Skin of body (tissue), 2 donors: ENCODE results near the gene SOWAHC. TPM values are rescaled to one million over a fixed set of nuclear protein-coding genes. Genes with fewer than 3 reads are reported as not detected.
"Not testable (repeated sequence)": the region's sequence is repeated elsewhere in the genome, so short reads cannot be mapped to it uniquely, and the experiment has no call there.

Source experiments
- DNase-seq: peaks from one replicate; lab custom pipeline; 2025; lab: John Stamatoyannopoulos, UW
- total RNA-seq: library from RNA; depleted of rRNA; stranded (reverse); fragments of >200 nt; gene quantifications from one replicate; pipeline ENCODE4 v1.2.3, GENCODE V29; 2014

SOWAHC gene, protein sequence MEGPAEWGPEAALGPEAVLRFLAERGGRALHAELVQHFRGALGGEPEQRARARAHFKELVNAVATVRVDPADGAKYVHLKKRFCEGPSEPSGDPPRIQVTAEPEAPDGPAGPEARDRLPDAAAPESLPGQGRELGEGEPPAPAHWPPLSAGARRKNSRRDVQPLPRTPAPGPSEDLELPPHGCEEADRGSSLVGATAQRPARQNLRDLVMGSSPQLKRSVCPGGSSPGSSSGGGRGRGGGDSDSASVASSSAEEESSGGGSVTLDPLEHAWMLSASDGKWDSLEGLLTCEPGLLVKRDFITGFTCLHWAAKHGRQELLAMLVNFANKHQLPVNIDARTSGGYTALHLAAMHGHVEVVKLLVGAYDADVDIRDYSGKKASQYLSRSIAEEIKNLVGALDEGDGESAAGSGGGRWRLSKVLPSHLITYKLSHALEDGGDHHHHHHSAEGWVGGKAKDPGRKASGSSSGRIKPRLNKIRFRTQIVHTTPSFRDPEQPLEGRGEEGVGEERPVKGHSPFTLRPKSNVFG
- 20.8 TPM for total RNA-seq

DNA sequence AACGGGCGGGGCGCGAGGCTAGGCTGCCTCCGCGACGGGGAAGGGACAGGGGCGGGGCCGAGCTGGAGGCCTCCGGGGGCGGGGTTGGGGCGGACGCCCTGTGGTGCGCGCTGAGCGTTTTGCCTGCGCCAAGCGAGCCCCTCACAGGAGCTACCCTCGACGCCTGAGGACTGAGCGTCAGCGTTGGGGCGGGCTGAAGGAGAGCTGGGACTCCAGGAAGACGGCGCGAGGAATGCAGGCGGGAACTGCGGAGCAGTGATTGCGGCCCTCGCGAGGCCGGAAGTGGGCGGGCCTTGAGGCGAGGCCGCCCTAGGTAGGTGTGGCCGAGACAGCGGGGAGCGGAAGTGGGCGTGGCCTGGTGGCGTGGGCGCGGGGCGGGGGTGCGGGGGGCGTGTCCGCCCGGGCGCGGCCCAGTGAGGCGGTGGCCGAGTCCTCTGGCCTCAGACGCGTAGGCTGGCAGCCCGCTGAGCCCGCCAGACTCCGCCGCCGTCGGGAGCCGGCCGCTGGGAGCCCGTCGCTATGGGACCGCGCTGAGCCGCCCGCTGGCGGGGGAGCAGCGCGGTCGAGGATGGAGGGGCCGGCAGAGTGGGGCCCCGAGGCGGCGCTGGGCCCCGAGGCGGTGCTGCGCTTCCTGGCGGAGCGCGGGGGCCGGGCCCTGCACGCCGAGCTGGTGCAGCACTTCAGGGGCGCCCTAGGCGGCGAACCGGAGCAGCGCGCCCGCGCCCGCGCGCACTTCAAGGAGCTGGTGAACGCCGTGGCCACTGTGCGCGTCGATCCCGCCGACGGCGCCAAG is at the start of gene SOWAHC, which contains the start of gene SEPTIN10:
Gene SOWAHC, plus strand, starts transcription at position 443 of the 793 bp plus-strand sequence. Its CDS starts 126 bp downstream, at position 569.
Gene SEPTIN10, minus strand, starts transcription at position 45 of the 793 bp plus-strand sequence. CDS start 139 bp downstream, outside the sequence.
- DNase-seq = peak; percentile 99

DNA sequence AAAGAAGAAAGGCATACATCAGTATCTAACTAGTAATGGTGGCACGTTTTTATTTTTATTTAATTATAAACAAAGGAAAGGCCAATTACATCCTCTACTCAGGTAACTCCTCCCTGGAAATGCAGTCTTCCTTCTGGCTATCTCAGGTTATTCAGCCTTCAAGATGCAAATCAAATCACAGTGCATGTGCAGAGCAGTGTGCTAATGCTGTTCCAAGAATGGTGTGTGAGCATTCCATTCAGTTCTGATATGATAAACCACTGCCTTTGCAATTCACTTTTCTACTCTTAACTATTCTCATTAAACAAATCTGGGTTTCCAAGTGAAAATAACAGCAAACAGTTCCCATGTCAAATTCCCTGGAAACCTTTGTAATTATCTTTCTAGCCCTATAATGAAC is 38.8 kb upstream of the SOWAHC start:
- DNase-seq = no peak

DNA sequence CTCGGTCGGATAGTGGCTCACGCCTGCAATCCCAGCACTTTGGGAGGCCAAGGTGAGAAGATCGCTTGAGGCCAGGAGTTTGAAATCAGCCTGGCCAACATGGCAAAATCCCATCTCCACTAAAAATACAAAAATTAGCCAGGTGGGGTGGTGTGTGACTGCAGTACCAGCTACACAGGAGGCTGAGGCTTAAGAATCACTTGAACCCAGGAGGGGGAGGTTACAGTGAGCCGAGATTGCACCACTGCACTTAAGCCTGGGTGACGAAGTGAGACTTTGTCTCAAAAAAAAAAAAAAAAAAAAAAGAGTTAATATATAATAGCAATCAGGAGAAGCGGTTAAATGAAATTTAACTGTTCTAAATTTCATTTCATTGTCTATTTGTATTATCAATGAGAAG is 36.5 kb upstream of the SOWAHC start:
- DNase-seq = not testable (repeated sequence)

DNA sequence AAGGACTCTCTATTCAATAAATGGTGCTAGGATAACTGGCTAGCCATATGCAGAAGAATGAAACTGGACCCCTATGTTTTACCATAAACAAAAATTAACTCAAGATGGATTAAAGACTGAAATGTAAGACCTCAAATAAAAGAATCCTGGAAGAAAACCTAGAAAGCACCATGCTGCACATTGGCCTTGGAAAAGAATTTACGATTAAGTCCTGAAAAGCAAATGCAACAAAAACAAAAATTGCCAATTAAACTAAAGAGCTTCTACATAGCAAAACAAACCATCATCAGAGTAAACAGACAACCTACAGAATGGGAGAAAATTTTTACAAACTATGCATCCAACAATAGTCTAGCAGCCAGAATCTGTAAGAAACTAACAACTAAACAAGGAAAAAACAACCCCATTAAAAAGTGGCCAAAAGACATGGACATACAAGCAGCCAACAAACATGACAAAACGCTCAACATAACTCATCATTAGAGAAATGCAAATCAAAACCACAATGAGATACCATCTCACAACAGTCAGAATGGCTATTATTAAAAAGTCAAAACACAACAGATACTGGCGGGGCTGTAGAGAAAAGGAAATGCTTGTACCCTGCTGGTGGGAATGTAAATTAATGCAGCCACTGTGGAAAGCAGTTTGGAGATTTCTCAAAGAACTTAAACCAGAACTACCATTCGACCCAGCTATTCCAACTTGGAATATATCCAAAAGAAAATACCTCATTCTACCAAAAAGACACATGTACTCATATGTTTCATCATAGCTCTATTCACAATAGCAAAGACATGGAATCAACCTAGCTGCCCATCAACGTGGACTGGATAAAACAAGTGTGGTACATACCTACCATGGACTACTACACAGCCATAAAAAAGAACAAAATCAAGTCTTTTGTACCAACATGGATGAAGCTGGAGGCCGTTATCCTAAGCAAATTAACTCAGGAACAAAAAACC is 31.0 kb upstream of the SOWAHC start:
- no peak for DNase-seq

DNA sequence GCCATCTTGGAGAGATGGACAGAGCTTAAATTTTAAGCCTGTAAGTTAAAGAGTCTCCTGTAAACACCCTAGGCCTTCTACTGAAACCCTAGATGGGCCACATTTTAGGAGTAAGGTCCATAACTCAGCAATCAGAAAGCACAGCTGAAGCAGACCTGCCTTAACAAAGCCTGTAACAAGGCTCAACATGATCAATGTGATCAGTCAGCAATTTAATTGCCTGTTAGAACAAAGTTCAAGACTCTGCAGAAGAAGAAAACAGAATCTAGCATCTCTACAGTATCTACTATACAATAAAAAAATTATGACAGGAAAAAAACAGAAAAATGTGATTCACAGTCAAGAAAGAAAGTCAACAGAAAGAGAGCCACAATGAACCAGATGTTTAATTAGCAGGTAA is 27.5 kb upstream of the SOWAHC start:
- no peak for DNase-seq

DNA sequence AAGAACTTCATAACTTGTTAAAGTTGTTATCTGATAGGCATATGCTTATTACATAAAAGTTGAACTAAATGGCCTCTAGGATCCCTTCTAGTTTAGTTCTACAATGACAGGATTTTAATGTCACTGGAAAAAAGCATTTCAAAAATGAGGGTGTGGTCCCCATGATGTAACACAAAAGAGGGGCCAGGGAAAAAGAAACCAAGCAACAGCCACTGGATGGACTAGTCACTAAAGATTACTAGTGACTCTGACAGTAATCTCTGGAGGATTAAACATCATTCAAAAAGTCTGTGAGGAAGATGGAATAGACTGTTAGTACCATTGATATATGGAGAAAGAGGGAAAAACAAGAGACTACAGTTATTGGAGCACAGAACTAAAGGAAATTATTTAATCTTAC is 23.0 kb upstream of the SOWAHC start:
- no peak for DNase-seq

DNA sequence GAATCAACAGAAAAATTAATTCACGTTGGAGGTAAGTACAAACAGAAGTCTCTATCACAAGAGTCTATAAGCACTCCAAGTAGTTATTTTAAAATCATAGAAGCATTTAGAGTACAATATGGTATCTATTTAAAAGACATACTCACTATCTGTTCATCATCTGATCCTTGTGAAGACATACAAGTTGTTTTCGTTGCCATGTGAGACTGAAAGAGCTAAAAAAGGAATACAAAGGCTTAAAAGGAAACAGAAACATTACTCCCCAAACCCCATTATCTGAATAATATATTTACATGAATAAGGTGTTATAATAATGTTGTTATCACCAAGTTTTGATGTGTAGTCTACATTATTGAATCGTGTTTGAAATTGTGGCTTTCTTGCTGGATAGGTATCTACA is 21.3 kb upstream of the SOWAHC start:
- no peak for DNase-seq

DNA sequence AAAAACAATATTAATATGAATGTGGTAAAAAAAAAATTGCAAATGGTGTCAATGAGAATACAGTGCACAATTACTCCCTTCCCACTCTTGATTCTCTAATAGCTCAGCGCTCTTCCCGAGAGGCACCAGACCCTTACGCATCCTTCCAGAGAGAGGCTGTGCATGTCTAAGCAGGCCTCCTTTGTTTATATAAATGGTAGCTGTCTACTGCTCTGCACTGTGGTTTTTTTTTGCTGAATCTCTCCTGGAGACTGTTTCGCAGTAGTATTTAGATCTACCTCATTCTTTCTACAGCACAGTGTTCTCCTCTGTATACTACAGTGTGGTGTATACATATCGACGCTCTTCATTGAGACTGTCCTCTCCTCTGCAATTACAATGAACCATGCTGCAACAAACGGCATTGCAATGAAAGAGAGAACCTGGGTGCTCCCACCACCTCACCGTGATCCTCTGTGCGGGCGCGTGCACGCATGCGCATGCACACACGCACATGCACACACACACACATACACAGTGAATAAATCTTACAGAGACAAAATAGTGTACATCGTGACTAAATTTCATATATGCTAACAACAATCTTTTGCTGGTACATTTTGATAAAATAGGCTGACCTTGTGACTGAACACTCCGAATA is 19.8 kb upstream of the SOWAHC start:
- no peak for DNase-seq

DNA sequence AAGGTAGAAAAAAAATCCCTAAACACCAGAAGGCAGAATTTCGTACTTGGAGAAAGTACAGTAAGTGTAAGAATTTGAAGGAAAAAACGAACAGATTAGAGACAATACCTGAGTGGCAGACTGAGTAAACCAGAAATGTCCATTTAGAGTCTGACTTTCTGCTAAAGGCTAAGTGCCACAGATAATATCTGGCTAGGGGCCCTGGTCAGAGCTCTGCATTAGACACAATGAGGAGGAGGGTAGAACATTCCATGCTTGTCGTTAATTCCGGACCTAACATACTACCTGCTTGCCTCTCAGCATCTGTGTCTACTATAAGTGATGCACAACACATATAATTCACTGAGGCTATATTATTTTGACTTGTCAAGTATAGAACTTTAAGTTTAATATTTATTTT is 18.5 kb upstream of the SOWAHC start:
- no peak for DNase-seq

DNA sequence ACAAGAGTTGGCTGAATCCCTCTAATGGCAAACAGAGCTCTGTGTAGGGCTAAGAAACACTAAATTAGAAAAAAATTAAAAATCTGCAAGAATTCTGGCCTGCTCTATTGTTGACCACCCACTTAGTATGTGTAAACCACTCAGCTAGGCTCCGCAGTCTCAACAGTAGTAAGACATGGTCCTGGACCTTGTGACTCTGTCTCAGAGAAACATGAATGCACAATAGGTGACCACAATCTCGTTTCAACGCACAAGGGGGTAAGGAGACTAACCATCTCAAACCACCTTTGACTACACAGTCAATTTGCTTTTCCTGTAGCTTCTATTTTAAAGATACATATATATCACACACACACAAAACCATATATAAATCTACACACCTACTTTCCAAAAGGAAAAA is 16.9 kb upstream of the SOWAHC start:
- no peak for DNase-seq

DNA sequence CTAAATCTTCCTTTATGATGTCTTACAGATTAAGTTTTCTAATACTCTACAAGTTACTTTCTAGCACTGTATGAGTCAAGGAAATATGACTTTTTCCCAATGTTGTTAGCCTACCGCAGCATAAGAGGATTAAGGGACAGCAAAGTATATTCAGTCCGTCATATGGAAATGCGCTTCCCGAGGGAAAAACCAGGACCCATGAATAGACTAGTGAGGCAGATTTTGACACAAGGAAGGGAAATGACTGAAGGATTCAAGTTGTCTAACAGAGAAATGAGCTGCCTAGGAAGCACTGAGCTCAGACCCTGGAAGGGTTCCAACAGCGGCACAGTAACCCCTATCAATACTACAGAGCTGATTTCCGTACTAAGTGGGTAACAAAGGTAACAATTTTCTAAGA is 12.4 kb upstream of the SOWAHC start:
- peak; percentile 30 for DNase-seq

DNA sequence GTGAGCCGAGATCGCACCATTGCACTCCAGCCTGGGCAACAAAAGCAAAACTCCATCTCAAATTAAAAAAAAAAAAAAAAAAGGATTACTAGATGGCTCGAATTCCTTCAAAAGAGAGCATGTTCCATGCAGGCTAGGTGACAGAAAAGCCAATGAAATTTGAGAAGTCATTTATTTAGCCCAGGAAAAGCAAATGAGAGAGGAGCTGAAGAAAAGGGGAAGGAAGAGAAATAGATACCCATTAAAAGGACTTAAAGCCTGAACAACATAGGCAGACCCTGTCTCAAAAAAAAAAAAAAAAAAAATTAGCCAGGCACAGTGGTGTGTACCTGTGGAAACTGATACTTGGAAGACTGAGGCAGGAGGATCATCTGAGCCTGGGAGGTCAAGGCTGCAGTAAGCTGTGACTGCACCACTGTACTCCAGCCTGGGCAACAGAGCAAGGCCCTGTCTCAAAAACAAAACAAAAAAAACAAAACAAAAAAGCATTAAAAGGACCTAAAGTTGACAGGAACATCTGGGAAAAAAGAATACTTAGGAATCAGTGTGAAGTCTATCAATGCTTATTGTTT is 11.5 kb upstream of the SOWAHC start:
- no peak for DNase-seq

DNA sequence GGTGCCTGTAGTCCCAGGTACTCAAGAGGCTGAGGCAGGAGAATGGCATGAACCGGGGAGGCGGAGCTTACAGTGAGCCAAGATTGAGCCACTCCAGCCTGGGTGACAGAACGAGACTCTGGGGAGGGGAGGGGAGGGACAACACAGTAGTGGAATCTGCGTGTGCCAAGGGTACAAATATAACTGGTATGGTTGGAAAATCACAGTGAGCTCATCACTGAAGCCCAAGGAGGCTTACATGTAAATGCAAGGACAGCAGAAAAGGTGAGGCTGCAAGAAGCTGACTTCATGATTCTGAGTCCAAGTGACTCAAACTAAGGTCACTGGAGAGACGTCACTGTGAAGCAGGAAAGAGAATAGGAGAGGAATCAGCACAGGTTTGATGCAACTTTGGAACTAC is 9.6 kb upstream of the SOWAHC start:
- no peak for DNase-seq

DNA sequence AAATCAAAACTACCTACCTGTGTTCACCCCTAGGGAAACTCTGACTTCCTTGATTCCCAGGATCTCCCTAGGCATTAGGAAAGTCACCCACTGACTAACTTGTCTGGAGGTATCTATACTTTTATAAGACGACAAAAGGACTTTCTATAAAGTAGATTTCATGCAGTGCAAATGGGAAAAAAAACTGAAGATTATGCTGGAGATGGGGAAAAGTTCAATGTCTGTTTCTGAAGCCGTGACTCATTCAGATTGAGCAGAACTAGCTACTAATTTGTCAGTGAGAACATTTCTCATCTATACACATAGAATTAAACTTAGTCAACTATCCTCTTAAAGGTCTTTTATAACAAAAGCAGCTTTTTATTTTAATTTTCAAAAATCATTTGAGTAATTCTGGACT is 6.4 kb upstream of the SOWAHC start:
- no peak for DNase-seq

DNA sequence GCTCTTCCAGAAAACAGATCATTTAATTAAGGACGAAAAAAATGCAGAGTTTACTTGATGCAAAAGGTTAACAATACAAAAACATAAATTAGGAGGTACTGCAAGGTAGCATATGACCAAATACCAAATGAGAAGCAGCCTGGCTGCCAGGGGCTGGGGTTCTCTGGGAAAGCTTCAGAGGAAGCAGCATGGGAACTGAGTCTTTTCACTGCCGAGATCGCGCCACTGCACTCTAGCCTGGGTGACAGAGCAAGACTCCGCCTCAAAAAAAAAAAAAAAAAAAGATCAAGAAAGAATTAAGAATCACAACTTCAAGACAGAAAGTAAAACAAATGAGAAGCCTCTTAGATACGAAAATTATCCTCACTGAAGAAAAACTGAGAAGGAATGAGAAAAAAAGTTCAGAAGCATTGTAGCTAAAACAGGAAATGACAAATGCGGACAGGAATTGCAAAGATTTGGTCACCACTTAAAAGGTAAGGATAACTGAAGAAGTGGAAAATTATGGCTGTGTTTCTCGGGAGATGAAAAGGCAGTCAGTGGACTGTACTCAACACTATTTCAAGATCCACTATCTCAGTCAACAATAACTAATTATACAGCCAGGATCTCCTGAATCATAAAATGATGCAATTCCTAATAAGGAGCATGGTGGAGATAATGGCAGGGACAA is 4.7 kb upstream of the SOWAHC start:
- DNase-seq = peak; percentile 18

DNA sequence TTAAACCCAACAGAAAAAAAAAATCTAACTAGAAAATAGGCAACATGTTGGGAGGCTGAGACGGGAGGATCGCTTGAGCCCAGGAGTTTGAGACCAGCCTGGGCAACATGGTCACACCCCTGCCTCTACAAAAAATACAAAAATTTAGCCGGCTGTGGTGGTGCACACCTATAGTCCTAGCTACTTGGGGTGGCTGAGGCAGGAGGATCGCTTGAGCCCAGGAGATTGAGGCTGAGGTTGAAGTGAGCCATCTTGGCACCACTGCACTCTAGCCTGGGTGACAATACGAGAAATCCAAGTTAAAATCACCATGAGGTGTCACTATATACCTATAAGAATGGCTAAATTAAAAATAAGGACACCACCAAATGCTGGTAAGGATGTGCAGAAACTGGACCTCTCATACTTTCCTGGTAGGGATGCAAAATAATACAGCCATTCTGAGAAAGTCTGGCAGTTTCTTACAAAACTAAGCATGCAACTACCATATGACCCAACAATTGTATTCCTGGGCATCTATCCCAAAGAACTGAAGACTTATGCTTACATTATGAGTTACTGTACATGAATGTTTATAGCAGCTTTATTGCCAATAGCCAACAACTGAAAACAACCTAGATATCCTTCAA is 2.6 kb upstream of the SOWAHC start:
- DNase-seq = peak; percentile 86

DNA sequence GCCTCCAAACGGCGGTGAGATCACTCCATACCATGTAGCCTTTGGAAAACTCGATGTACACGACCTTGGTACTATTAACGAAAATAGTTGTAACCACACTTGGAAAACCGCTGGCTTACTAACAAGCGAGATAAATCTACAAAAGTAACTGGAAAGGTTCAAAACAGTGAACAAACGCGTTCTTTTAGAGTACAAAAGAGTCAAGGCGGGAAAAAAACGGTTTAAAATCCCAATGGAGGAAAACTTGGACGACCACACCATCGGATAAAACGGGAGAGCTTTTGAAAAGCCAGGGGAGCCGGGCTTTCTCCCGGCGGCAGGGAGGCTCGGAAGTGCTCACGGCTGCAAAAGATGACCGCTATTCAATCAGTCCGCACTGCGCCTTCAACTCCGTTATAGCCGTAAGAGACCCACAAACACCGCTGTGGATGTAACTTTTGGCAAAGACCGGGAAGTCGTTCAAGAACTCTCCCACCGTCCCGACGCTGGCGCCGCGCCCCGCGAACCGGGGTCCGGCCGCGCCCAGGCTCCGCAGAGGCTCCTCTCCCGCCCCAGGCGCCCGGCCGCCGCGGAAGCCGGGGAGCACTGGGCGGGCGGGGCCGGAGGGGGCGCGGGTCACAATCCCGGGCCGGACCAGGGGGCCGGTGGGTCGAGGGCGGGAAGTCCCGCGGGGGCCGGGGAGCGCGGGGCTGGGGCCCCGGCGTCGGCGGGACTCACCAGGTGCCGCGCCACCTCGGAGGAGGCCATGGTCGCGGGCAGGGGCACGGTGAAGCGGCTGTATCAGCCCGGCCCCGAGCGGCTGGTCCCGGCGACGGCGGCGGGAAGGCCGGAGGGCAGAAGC is 863 bp upstream of the SOWAHC start:
- peak; percentile 69 for DNase-seq
